GM12873 (cell line): Measurements from ENCODE around the gene ACP7.

Source experiments
- TF ChIP-seq, protein P1 (sequence below): IDR thresholded peaks from 2 replicates; pipeline ENCODE4 v1.5.1; 2012; ENCODE audit warnings: low read depth, mild to moderate bottlenecking, moderate library complexity, low read length, control low read depth; ENCODE audit not compliant: insufficient read depth; ENCODE audit errors: missing control alignments

Gene ACP7

DNA sequence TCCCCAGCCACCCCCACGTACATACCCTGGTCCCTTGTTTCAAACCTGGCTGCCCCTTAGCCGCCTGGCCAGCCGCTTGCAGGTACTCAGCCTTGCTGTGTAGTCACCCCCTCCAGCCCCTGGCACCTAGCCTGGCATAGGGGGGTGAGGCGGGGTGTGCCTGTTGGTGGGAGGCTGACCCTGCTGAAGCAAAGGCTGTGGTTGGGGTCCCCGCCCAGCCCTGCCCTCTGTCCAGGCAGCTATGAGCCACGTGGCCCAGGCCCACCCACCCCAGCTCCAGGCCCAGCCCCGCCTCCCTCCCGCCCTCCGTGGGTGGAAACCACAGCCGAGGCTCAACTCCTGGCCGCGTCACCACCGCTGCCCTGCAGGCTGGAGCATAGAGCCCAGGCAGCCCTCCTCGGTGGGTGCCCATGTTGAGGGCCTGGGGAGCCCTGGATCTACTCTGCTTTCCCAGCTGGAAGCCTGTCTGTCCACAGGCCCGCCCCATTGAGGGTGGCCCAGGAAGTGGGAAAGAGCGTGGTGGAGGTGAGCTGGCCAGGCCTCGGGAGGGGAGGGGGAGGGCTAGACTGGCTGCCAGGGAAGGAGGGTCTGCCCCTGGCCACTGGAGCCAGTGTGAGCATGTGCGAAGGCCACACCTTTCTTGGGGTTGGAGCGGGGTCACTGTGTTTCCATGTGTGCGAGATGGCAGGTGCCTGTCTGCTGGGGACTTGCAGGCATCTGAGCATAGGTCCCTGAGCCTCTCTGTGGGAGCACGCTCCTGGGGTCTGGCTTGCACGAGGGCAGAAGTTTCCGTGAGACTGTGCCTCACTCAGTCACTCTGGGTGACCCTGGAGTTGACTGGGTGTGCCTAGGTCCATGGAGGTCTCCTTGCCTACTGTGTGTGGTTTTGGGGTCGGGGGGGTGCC, 72.4 kb downstream of the ACP7 start:
- TF ChIP-seq, protein P1, sequence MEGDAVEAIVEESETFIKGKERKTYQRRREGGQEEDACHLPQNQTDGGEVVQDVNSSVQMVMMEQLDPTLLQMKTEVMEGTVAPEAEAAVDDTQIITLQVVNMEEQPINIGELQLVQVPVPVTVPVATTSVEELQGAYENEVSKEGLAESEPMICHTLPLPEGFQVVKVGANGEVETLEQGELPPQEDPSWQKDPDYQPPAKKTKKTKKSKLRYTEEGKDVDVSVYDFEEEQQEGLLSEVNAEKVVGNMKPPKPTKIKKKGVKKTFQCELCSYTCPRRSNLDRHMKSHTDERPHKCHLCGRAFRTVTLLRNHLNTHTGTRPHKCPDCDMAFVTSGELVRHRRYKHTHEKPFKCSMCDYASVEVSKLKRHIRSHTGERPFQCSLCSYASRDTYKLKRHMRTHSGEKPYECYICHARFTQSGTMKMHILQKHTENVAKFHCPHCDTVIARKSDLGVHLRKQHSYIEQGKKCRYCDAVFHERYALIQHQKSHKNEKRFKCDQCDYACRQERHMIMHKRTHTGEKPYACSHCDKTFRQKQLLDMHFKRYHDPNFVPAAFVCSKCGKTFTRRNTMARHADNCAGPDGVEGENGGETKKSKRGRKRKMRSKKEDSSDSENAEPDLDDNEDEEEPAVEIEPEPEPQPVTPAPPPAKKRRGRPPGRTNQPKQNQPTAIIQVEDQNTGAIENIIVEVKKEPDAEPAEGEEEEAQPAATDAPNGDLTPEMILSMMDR = no peak

DNA sequence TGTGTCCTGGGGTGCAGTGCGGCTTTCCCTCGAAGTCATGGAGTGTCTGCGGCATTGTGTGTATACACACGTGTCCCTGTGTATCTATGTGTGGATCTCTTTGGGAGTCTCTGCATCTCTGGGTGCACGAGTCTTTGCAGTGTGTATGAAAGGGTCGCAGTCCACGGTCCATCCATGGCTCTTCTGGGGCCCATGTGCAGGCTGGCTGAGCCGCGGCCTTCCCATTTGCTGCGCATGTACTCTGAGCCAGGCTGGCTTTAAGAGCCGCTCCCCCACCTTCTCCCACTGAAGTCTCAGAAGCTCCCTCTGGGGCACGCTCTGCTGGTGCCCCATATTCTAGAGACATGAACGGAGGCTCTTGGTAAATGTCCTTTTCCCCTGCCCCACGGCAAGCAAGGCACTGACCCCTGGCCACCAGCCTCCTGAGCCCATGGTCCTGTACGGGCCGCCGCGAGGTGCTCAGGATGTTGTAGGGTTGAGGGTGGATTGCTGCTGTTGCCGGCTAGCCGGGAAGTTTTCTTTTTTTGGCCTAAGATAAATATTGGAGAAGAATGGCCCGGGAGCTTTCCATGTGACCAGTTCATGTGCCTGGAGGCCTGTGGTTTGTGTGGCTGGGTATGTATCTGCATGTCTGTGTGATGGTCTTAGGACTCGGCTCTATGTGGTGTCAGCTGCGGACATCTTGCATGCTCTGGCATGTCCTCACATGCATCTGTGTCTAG, 73.3 kb downstream of the ACP7 start:
- TF ChIP-seq, protein P1 = no peak

DNA sequence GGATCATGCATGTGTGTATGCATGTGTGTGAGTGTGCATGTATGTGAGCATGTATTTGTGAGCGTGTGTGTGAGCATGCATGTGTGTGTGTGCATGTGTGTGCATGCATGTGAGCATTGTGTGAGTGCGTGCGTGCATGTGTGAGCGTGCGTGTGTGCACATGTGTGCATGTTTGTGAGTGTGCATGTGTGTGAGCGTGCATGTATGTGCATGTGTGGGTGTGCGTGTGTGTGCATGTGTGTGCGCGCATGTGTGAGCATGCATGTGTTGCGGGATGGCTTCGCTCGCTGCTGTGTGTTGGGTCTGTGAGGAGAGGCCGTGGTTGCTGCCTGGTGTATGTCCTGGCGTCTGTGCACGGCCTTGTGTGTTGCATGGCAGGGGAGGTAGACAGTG, 73.8 kb downstream of the ACP7 start:
- TF ChIP-seq, protein P1 = no peak

DNA sequence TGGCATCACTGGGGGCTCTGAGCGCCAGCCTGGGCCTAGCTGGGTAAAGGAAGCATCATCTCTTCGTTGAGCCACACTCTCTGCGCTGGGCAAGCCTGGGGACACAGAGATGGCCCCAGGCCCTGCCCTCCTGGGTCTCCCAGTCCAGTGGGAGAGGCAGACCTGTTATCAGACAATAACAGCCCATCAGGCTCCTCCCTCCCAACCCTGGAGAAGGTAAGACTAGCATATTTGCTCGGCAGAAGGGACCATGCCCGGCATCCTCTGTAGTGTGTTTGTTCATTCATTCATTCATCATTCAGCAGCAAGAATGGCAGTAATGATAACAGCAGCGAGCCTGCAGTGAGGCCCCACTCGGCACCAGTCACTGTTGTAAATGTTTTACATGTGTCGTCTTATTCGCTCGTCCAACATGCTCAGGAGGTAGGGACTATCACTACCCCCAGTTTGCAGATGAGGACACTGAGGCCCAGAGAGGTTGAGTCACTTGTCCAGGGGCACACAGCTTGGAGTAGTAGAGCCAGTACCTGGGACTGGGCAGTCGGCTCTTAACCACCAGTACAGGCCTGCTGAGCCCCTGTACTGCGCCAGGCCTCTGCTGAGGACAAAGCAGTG, 74.6 kb downstream of the ACP7 start:
- TF ChIP-seq, protein P1 = no peak

DNA sequence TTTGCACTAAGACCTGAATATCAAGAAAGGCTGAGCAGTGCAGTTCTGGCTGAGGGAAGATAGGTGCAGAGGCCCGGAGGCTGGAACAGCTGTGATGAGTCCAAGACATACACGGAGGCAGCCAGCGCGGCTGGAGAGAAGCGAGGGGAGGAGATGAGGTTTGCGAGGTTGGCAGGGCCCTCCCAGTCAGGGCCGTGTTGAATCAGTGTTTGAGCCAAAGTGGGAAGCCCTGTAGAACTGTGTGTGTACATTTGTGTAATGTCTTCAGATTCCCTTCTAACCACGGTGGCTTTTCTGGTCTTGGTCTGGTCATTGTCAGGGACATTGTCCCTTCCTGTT, 76.3 kb downstream of the ACP7 start:
- TF ChIP-seq, protein P1 = no peak
